Endothelial cell of hepatic sinusoid (primary cell): Measurements from ENCODE around the gene CDH22.

Experiments used
- in situ Hi-C: cut with HindIII; loops from 2 replicates; pipeline ENCODE4 v1.10.0; 2017; ENCODE audit warnings: low sequenced_read_pairs

The CDH22 gene

GRCh38 chr20:46219190-46219589 lies 89.1 kb downstream of the CDH22 start:
- in situ Hi-C loops, result no loop called here

GRCh38 chr20:46218656-46219055 lies 89.6 kb downstream of the CDH22 start:
- in situ Hi-C loops, result no loop called here

DNA sequence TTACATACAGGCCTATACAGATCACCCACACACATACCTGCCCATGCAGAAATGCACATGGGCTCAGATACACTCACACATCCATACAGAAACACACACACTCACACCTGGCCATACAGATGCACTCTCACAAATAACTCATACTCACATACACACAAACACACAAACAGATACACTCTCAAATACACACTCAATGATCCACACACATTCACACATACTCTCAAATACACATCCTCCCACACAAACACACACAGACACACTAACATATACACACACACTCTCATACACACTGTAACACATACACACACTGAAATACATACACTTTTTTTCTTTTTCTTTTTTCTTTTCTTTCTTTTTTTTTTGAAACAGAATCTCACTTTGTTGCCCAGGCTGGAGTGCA lies 90.7 kb downstream of the CDH22 start:
- in situ Hi-C loops, result no loop called here

DNA sequence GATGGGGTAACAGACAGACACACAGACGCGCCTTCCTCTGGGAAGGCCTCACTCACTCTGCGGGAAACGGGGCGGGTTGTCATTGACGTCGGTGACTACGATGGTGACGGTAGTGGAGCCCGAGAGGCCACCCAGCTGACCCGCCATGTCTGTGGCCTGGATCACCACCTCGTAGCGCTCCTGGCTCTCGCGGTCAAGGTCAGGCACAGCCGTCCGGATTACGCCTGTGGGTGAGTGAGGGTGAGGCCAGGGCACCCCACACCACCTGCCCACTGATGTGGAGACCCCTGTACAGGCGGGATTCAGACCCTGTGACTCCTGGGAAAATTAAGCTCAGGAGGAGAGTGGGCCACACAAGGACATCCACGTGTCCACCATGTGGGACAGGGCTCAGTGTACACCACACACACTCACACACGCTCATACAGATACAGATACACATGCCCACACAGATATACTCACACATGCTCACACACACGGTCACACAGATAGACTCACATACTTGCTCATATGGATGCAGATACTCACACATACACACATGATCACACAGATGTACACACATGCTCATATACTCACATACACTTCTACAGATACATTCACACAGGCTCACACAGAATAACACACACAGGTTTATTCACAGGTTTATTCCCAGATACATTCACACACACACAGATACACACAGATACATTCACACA lies 91.4 kb downstream of the CDH22 start:
- in situ Hi-C loops, result no loop called here

DNA sequence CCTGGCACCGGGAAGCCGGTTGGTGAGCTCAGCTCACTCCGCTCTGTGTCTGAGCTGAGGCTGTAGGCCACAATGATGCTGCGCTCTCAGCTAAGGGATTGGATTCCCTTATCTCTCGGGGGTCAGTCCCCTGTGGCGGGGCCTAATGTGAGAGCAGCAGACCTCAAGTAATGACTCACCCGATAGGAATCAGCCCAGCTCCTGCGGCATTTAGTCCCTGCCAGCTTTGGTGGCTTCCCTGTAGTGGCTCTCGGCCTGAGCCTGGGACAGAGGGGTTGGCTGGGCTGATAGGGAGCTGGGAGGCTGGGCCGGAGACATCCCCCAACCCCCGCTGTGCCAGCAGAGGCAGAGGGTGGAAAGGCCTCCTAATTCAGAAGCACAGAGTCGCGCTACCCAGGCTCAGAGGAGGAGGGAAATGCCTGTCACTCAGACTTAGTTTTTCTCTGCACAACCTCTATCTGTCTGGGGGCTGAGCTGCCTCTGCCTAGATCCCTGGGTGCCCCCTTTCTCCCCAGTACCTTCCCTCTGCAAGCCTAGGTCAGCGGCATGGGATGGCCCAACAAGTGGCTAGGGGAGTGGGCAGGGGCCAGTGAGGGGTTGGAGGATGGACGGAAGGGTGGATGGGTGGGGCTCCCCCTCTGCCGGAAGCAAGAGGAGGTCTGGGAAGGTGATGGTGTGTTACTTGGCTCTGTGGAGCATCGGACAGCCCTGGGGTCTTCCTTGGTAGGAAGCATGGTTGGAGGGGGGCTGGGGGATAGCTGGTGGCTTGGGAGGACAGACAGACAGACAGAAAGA lies 92.2 kb downstream of the CDH22 start:
- in situ Hi-C loops, result no loop called here

DNA sequence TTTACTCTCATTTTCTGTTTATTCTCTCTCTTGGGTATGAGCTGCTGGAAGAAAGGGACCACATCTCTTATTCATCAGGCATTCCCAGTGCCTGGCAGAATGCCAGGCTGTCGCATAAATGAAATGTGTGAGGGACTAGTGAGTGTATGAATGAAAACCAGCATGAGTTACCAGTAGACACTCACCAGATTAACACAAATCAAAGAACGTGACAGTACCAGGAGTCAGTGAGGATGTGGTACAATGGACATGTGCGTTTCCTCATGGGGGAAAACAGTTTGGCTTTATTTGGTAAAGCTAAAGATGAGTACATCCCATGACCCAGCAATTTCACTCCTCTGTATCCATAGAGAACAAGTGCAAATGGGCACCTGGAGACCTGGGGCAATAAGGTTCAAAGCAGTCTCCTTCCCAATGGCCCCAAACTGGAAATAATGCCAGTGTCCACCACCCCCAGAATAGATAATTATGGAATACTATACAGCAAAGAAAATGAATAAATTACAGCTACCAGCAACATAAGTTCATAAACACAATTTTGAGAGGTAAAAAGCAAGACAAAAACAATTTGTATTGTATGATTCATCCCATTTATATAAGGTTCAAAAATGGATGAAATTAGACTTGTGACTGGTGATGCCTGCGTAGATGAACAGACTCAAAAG lies 93.3 kb downstream of the CDH22 start:
- in situ Hi-C loops, result no loop called here

DNA sequence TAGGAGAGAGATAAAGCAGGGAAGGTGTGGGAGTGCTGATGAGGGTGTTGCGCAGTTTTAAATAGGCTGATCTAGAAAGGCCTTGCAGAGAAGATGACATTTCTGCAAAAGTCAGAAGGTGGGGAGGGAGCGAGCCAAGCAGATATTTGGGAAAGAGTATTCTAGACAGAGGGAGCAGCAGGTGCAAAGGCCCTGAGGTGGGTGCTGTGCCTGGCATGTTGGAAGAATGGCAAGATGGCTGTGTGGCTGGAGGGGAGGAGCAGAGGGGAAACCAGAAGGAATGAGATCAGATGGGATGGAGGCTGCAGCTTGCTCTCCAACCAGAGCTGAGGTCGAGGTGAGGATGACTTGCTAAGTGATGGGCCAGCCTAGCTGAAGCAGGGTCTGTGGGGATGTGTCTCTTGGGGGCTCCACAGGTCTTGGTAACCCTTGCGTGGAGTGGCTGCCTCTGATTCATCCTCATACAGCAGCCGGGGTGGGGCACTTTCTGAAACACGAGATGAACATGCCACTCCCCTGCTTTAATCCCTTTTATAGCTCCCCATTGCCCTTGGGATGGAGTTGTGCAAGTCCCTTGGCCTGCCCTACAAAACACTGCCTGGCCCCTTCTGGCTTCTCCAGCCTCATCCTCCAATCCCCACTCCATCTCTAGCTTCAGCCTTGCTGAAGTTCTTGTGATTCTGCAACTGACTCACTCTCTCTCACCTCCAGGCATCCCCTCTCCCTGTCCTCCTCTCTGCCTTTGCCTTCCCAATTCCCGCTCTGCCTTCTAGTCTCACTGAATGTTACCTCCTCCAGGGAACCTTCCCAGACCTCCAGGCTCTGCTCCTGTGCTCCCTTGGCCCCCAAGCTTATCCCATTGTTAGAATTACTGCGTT lies 94.1 kb downstream of the CDH22 start:
- in situ Hi-C loops, result no loop called here

- in situ Hi-C loops, result no loop called here
Measured at GRCh38 chr20:46212876-46213275, 95.4 kb downstream of the CDH22 start.

DNA sequence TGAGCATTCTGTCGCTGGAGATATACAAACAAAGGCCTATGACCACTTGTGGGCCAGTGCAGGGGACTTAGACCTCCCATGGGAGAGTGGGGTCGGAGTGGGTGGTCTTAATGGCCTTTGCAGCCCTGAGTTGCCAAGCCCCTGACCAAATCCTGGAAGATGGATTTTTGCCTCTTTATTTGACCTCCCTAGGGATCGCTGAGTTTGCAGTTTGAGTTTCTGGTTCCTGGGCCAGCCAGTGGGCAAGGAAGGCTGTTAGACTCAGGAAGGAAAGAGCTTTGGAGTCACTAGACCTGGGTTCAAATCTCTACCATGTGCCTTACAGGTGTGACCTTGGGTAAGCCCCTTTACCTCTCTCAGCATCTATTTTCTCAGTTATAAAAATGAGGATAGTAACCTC lies 96.0 kb downstream of the CDH22 start:
- in situ Hi-C loops, result no loop called here

- in situ Hi-C loops, result no loop called here
Measured at GRCh38 chr20:46211331-46211722, 97.0 kb downstream of the CDH22 start.

- in situ Hi-C loops, result no loop called here
Measured at GRCh38 chr20:46210672-46211330, 97.5 kb downstream of the CDH22 start.

DNA sequence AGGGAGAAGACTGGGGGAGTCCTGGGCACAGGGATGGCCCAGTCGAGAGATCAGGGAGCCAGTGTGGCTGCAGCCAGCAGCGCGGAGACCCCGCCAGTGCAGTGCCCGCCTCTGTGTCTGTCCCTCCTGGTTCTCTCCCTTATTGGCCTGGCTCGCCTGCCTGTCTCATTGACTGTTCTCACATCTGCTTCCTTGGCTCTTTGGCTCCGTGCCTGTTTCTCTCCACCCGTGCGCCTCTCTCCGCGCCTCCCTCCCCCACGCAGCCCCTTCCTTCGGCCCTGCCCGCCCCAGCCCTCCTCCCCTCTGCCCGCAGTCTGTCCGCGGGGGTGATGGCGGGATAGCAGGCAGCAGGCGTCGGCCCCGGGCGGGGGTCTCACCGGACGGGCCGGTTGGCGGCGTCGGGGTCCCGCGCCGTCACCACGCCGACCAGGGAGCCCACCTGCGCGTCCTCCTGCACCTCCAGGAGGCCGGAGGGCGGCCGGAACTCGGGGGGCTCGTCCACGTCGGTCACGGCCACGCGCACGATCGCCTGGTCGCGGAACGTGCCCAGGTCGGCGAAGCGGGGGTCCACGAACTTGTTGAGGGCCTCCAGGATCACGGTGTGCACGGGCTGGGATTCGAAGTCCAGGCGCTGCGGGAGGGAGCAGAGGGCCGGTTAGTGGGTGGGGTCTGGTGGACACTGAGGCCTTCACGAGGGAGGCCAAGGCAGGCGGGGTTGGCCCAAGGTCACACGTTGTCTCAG lies 98.2 kb downstream of the CDH22 start:
- in situ Hi-C loops, result loop anchor here (5.0 kb wide), 1 partner anchor 63 kb away; no protein-coding TSS in a partner anchor

- in situ Hi-C loops, result loop anchor here (5.0 kb wide), 1 partner anchor 60 kb away; no protein-coding TSS in a partner anchor
Measured at GRCh38 chr20:46207793-46208192, 100.5 kb downstream of the CDH22 start.

DNA sequence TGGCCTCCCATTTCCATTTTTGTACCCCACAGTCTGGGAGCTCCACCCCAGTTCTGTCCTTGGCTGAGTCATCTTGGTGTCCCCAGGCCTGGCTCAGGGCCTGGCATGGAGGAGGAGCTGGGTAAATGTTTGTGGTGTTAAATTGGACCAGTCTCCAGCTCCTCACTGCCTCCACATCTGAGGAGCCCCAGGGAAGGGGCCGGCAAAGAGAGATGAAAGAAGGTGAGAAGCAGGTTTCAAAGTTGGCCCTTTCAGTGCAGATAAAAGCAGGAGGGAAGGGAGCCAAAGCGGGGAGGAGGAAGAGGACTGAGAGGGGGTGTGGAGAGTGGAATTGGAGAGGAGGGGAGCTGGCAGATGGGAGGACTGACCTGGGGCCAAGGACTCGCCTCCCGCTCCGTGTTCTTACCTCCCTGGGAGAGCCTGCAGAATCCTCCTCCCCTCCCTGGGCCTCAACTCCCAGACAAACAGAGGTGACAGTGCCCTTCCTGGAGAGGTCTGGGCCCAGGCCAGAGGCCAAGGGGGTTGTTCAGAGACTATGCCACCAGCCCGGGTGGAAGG lies 101.2 kb downstream of the CDH22 start:
- in situ Hi-C loops, result loop anchor here (5.0 kb wide), 1 partner anchor 60 kb away; no protein-coding TSS in a partner anchor

- in situ Hi-C loops, result loop anchor here (5.0 kb wide), 1 partner anchor 59 kb away; no protein-coding TSS in a partner anchor
Measured at GRCh38 chr20:46206025-46206424, 102.3 kb downstream of the CDH22 start.

- in situ Hi-C loops, result loop anchor here (5.0 kb wide), 1 partner anchor 58 kb away; no protein-coding TSS in a partner anchor
Measured at GRCh38 chr20:46205349-46205748, 102.9 kb downstream of the CDH22 start.

GRCh38 chr20:46204594-46205186 lies 103.6 kb downstream of the CDH22 start:
- in situ Hi-C loops, result loop anchor here (5.0 kb wide), 2 partner anchors 57 to 68 kb away; no protein-coding TSS in a partner anchor

DNA sequence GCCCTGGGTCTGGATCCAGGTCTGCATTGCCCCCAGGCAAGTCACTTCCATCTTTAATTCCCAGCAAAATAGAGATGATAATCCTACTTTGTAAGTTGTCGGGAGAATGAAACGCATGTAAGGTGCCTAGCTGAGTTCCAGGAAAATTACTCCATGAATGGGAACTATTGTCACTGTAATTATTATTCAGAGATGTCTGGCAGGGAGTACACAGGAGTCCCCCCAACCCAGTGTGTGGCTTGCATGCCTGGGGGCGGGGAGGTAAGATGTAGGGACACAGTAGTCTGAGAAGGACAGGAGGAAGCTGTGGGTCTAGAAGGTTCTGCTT lies 104.8 kb downstream of the CDH22 start:
- in situ Hi-C loops, result loop anchor here (5.0 kb wide), 1 partner anchor 69 kb away; no protein-coding TSS in a partner anchor
